HUES48 (cell line): ENCODE results near the gene CEP83.
A peak's percentile ranks its signal among the peaks of the same experiment; 100 is the strongest.

Experiments
- H3K27ac ChIP-seq: one replicate; pipeline ENCODE4 v1.7.0; 2013; ENCODE audit warnings: low read depth, low read length, inconsistent platforms
- H3K27me3 ChIP-seq: 2 replicates; pipeline ENCODE4 v1.6.1; 2013; ENCODE audit warnings: mild to moderate bottlenecking, low read length; ENCODE audit not compliant: control insufficient read depth, insufficient read depth
- H3K36me3 ChIP-seq: 2 replicates; pipeline ENCODE4 v1.6.1; 2013; ENCODE audit warnings: low read length; ENCODE audit not compliant: control insufficient read depth, insufficient read depth
- H3K4me1 ChIP-seq: 2 replicates; pipeline ENCODE4 v1.6.1; 2013; ENCODE audit warnings: mild to moderate bottlenecking, low read length; ENCODE audit not compliant: control insufficient read depth, insufficient read depth
- H3K4me3 ChIP-seq: 2 replicates; pipeline ENCODE4 v1.5.1; 2013; ENCODE audit warnings: mild to moderate bottlenecking, low read depth, low read length
- H3K9ac ChIP-seq: 2 replicates; pipeline ENCODE4 v1.6.1; 2013; ENCODE audit warnings: mild to moderate bottlenecking, low read depth, low read length, moderate library complexity
- H3K9me3 ChIP-seq: 2 replicates; pipeline ENCODE4 v1.6.1; 2013; ENCODE audit warnings: low read length; ENCODE audit not compliant: control insufficient read depth, insufficient read depth

The CEP83 gene

DNA sequence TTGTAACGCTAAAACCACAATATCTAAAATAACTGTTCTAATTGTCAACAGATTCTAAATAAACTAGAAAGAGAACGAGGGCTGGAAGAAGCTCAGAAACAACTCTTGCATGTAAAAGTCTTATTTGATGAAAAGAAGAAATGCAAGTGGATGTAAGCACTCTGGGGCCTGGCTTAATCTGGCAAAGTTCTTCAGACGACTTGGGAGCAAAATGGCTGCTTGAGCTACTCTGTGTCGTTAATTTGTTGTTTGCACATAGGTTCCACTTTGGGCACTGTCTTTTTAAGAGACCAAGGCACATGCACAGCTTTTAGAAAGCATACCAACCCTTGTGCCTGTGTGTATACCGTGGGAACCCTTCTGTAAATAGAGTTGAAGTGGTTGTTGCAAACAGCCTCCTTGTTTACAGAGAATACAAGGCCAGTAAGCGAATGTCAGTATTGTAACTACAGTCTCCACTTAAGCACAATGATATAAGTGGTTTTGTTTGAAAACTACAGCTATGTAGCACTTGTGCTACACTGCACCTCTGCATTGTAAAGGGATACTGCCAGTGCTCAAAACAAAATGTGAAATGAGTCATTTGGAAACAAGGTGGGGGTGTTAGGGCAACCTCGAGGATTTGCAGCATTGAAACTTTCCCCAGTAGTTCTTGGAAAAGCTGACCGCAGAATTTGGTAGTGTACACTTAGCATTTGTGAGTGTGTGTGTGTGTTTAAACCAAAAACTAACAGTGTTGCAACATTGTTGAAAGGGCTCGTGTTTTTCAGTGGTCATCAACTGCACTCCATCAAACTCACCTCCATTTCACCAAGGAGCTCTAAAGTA is 154.3 kb downstream of the CEP83 start:
- peaks cover 39% of the 10 kb centered on the region for H3K4me1 ChIP-seq
- no peaks in the 10 kb centered on the region for H3K9me3 ChIP-seq
- no peaks in the 10 kb centered on the region for H3K27me3 ChIP-seq
- peaks cover 35% of the 10 kb centered on the region for H3K36me3 ChIP-seq
- H3K4me3 ChIP-seq, result peak overlapping the region; percentile 9; the same call in 1 of the 2 replicates
- H3K27ac ChIP-seq, result peak overlapping the region; percentile 89
- peak overlapping the region; percentile 21; the same call in 1 of the 2 replicates for H3K9ac ChIP-seq

DNA sequence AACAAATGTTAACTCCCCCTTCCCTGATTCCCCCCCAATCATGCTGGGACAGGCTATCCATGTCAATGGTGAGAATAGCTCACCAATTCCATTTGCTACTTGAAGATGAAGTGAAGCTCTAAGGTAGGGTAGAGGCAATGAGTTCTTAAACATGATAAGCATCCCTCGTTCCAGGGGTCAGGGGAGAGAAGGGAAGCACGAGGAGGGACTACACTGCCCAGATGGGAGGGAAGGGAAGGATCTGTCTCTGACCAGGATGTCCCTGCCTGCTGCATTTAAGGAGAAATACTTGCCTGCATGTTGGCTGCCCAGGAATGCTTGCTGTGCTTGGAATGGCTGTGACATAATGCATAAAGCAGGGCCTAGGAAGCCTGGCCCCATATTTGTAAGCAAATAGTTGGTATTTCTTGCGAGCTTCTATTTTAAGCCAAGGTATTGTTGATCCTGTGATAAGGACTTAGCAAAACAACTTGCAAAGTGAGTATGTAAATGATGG is 155.1 kb downstream of the CEP83 start:
- Histone ChIP-seq H3K27ac (peak overlapping the region; percentile 89), H3K9me3 (no peaks in the 10 kb centered on the region), H3K36me3 (peaks cover 36% of the 10 kb centered on the region), H3K4me3 (peak overlapping the region; percentile 9; the same call in 1 of the 2 replicates), H3K9ac (no peak overlapping the region), H3K27me3 (no peaks in the 10 kb centered on the region), H3K4me1 (peaks cover 39% of the 10 kb centered on the region)

DNA sequence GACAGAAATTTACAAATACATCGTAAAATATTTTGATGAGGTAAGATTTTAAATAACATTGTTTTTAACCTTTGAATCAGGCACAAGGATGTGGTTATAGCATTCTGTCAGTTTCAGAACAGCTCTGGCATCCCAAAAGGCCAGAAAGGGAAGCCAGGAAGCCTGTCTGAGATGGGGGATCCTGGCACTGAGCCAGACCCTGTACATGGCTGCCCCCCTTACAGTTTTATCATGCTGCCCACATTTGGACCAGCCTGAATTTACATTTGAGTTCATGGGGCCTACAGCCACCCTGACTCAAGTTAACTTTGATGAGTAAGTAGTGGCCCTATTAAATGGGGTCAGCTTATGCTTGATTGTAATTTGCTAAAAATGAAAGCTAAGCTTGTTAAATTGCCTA is 155.7 kb downstream of the CEP83 start:
- H3K27ac ChIP-seq, result peak overlapping the region; percentile 89
- H3K9ac ChIP-seq, result no peak overlapping the region
- no peak overlapping the region for H3K4me3 ChIP-seq
- H3K36me3 ChIP-seq, result peaks cover 30% of the 10 kb centered on the region
- H3K9me3 ChIP-seq, result no peaks in the 10 kb centered on the region
- H3K27me3 ChIP-seq, result no peaks in the 10 kb centered on the region
- H3K4me1 ChIP-seq, result peaks cover 39% of the 10 kb centered on the region

DNA sequence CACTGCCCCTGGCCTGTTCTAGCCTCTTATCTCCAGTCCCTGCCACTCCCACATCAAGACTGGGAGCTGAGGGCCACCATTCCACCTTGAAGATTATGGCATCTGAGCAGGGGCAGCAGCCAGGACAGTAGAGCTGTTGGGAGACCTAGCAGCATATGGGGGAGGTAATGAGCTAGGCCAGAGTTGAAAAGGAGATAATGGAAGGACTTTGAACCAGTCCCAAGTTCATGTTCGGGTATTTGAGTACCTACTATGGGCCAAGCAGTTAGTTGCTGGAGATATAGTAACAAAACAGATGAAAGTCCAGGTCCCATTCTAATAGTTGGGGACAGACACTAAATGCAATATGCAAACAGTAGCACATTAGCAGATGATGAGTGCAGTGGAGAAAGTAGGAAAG is 159.8 kb downstream of the CEP83 start:
- H3K9me3 ChIP-seq, result no peaks in the 10 kb centered on the region
- no peak overlapping the region for H3K4me3 ChIP-seq
- H3K36me3 ChIP-seq, result peaks cover 4% of the 10 kb centered on the region; the same call in 1 of the 2 replicates
- H3K9ac ChIP-seq, result no peak overlapping the region
- no peaks in the 10 kb centered on the region for H3K27me3 ChIP-seq
- no peak overlapping the region for H3K27ac ChIP-seq
- H3K4me1 ChIP-seq, result peaks cover 17% of the 10 kb centered on the region

DNA sequence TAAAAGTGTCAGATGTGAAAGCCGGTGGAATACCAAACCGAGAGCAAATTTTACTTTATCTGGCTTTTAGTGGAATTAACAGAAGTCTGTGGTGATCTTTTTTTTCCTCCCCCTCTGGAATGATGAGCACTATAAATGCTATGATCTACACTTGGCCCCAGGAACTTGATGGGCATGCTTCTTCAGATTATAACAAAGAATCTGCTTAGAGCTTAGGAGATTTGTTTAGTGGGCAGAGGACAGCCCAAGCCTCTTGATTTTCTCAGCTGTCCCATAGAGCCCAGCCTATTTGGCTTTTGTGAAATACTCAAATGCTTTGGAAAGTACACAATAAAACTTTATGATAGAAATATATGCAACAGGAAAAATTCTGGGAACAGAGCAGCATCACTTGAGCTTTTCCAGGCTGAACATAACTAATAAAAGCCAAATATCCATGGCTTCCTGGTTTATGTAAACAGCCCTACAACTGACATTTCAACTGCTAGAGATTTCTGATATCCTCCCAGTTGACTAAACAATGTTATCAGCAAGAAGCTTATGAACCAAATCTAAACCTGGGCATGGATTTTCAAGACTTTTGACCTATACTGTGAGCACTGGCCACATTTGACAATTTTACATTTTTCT is 161.7 kb downstream of the CEP83 start:
- Histone ChIP-seq H3K27ac (no peak overlapping the region), H3K9ac (no peak overlapping the region), H3K4me3 (no peak overlapping the region), H3K4me1 (no peaks in the 10 kb centered on the region), H3K36me3 (peaks cover 4% of the 10 kb centered on the region; the same call in 1 of the 2 replicates), H3K27me3 (no peaks in the 10 kb centered on the region), H3K9me3 (no peaks in the 10 kb centered on the region)

DNA sequence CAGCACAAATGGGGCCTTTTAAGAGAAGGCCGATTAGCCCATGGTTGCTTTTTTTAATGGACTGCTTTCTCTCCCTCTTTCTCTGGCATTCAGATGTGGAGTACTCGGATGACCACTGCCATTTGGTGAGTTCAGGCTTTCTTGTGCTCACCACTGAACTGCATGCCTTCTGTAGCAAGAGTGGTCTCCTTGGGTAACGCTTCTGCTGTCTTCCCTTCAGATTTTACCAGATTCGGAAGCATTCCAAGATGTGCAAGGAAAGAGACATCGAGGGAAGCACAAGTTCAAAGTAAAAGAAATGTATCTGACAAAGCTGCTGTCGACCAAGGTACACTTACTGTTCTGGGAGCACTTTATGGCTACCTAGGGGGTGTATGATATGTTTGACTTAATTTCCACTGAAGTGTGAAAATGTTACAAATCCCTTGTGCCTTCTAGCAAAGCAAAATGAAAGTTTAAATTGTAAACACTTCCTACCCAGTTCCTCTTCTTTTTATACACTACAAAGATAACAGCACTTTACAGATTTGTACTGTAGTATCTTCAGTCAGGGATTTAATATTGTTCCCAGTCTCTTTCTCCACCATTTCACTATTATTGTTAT is 162.5 kb downstream of the CEP83 start:
- H3K9me3 ChIP-seq, result no peaks in the 10 kb centered on the region
- no peaks in the 10 kb centered on the region for H3K4me1 ChIP-seq
- H3K4me3 ChIP-seq, result no peak overlapping the region
- no peaks in the 10 kb centered on the region for H3K27me3 ChIP-seq
- H3K36me3 ChIP-seq, result peaks cover 4% of the 10 kb centered on the region; the same call in 1 of the 2 replicates
- no peak overlapping the region for H3K9ac ChIP-seq
- no peak overlapping the region for H3K27ac ChIP-seq

DNA sequence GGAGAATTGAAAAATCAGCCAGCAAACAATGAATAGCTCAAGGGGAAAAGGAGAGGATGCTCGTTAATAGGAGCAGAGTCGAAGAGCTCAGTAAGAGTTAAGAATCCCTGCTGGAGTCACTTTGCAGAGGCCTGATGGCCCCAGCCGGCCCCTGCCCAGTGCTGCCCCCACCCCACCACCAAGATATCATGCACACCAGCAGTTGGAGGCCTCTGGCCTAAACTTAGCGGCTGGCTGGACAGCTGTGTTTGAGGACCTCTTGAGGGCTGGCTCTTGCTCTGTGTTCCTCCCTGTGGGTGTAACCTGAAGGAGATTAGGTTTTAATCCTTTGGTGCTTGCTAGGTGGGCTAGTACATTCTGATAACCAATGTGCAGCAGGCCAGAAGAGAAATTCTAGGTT is 169.3 kb downstream of the CEP83 start:
- Histone ChIP-seq H3K36me3 (no peaks in the 10 kb centered on the region), H3K4me3 (no peak overlapping the region), H3K9ac (no peak overlapping the region), H3K27ac (no peak overlapping the region), H3K27me3 (no peaks in the 10 kb centered on the region), H3K4me1 (peaks cover 38% of the 10 kb centered on the region), H3K9me3 (no peaks in the 10 kb centered on the region)

DNA sequence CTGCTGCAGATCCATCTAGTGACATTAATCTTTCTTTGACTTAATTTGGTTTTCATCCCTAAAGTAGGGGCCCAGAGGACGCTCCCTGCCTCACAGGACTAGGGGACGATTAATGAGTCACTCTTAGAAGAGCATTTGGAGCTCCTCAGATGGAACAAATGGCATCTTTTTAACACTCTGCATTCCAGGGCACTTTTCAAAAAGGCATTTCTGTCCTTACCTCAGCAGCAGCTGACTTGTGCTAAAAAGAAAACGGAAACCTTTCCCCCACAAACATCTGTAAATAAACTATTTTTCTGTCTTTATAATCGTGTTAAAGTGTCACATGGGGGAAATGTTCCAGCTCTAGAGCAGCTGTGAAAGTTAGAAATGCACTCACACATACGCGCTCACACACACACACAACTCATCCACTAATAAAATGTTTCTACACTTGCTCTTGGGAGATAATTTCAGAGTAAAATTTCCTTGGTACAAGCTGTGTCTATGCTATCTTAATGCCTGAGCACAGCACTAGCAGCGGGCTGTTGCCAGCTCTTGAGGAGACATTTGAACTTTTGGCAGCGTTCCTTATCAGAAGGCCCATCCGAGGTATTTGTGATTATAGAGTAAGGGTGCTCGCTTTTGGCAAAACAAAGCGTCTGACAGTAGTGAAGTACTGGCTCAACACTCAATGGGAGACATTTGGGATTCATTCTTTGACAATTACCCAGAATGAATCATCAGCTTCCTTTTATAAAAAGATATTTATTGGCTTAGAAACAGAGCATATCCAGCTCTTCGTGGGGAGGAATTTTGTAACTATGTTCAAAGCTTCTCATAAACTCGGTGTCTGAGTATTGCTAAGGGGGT is 170.0 kb downstream of the CEP83 start:
- Histone ChIP-seq H3K27ac (no peak overlapping the region), H3K9ac (no peak overlapping the region), H3K27me3 (no peaks in the 10 kb centered on the region), H3K36me3 (no peaks in the 10 kb centered on the region), H3K4me1 (peaks cover 38% of the 10 kb centered on the region), H3K4me3 (no peak overlapping the region), H3K9me3 (no peaks in the 10 kb centered on the region)

DNA sequence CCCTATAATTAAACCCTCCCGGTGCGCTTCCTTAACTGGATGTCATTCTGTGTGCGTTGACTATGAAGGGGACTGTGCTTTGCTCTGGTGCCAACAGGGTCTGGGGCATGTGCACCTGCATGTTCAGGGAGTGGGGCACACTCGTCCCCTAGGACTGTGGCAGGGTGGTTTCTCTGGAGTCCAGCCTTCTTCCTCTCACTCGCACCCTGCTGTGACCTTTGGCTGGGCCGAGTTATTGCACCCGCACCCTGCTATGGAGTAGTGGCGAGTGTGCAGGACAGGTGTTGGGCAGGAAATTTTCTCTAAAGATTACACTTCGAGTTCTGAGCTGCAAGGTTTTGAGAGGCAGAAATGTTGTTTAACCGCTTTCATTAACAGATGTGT is 172.4 kb downstream of the CEP83 start:
- Histone ChIP-seq H3K27ac (no peak overlapping the region), H3K27me3 (no peaks in the 10 kb centered on the region), H3K4me3 (no peak overlapping the region), H3K36me3 (no peaks in the 10 kb centered on the region), H3K9ac (no peak overlapping the region), H3K9me3 (no peaks in the 10 kb centered on the region), H3K4me1 (peaks cover 38% of the 10 kb centered on the region)

DNA sequence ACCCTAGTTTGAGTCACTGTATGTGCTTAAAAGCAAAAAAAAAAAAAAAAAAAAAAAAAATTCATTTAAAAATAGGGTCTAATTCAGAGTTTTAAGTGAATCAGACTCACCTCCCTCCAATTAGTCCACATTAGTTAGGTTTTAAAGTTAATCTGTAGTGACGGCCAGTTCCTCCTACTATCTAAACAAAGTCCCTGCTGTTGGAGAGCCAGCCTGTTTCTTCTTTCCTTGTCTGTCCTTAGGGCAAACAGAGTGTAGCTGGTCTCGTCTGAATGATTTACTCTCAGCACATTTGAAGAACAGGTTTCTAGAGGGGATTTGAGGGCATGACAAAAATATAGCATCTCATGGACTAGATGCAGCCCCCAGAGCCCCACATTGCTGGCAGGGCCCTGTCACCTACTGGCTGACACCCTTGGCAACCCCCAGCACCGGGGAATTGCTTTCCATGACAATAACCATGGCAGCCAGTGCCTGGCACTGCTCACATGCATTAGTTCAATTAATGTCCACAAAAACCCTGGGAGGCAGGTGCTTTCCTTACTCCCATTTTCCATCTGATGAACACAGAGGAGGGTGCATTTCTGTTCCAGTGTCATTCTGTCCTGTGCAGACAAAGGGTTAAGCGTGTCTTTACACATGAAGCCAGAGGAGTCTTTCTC is 173.0 kb downstream of the CEP83 start:
- Histone ChIP-seq H3K4me1 (peaks cover 38% of the 10 kb centered on the region), H3K27me3 (no peaks in the 10 kb centered on the region), H3K27ac (no peak overlapping the region), H3K36me3 (no peaks in the 10 kb centered on the region), H3K9ac (no peak overlapping the region), H3K9me3 (no peaks in the 10 kb centered on the region), H3K4me3 (no peak overlapping the region)
